Left lung (tissue), 10 donors: ENCODE results near the gene RFX2. TPM values are rescaled to one million over a fixed set of nuclear protein-coding genes. Genes with fewer than 3 reads are reported as not detected.
"Not testable (repeated sequence)": the region's sequence is repeated elsewhere in the genome, so short reads cannot be mapped to it uniquely, and the experiment has no call there.

Source experiments
- ATAC-seq: fragments of 200-7000 bp; cut with Tn5 transposase; one replicate; pipeline ENCODE4 v1.9.1; 2020; ENCODE audit warnings: moderate library complexity
- DNase-seq, 4 donors: peaks; one replicate each; pipeline ENCODE4 v3.0.0-alpha.2; 2013 to 2020
- H3K27ac ChIP-seq, 2 donors: fragments of 200-600 bp; sonication (generic) in 1 of 2; one replicate each; pipeline versions ENCODE4 v1.5.0 to v1.8.0; 2020 to 2021
- H3K27me3 ChIP-seq, 2 donors: fragments of 200-600 bp; sonication (generic) in 1 of 2; one replicate each; pipeline versions ENCODE4 v1.5.0 to v1.8.0; 2020 to 2021
- H3K36me3 ChIP-seq, 2 donors: fragments of 200-600 bp; sonication (generic) in 1 of 2; one replicate each; pipeline versions ENCODE4 v1.5.0 to v1.8.0; 2020 to 2021
- H3K4me1 ChIP-seq, 2 donors: fragments of 200-600 bp; one replicate each; pipeline ENCODE4 v1.8.0; 2021
- H3K4me3 ChIP-seq, 2 donors: fragments of 200-600 bp; sonication (generic) in 1 of 2; one replicate each; pipeline versions ENCODE4 v1.5.0 to v1.8.0; 2020 to 2021; ENCODE audit warnings: mild to moderate bottlenecking in 1 of 2
- H3K9me3 ChIP-seq, 2 donors: fragments of 200-600 bp; sonication (generic) in 1 of 2; one replicate each; pipeline versions ENCODE4 v1.5.0 to v1.8.0; 2020 to 2021
- CTCF ChIP-seq, 2 donors: fragments of 200-600 bp; sonication (generic) in 1 of 2; IDR thresholded peaks; one replicate each; pipeline versions ENCODE4 v1.5.0 to v1.8.0; 2021; ENCODE audit warnings: antibody characterized with exemption in 2 of 2
- intact Hi-C, 2 donors: fragments of 100-400 bp; cut with DNase I; formaldehyde crosslinking; loops; one replicate each; pipeline versions ENCODE4 v1.11.2 to v1.14.2; 2022
- polyA plus RNA-seq, 6 donors: library from polyadenylated mRNA; unstranded; fragments of 120-200 nt; gene quantifications; one replicate each; pipeline ENCODE4 v1.2.1, GENCODE V29; 2013; ENCODE audit not compliant: insufficient read length in 6 of 6
- total RNA-seq, 2 donors: library from RNA; stranded (reverse); fragmentation: NEBNext Ultra II Directional; extraction: Animal tissue kit (Norgen Biotek cat#: 25700); gene quantifications; one replicate each; pipeline ENCODE4 v1.2.1, GENCODE V29; 2021
- donor health status: DM: no; HTN: yes; CAD: no.
- donor health status: DM: no; HTN: no; CAD: no.

The RFX2 gene
- total and polyA plus RNA-seq, 8 donors = 12.7 to 18.8 (median 16.5) TPM

GRCh38 chr19:6006896-6007295 is 103.4 kb downstream of the RFX2 start:
- H3K4me1 ChIP-seq = no peaks in the 10 kb centered on the region
- no peaks in the 10 kb centered on the region for H3K27me3 ChIP-seq
- H3K36me3 ChIP-seq = peaks cover 0 to 84% of the 10 kb centered on the region in 2 donors
- peak in 1 of 4 donors; percentile 67 for DNase-seq
- no peak overlapping the region for H3K27ac ChIP-seq
- no peaks in the 10 kb centered on the region for H3K9me3 ChIP-seq
- no peak for ATAC-seq
- intact Hi-C loops = no loop called here
- no peak for TF ChIP-seq CTCF (IDR thresholded peaks at IDR 0.05)
- no peak overlapping the region for H3K4me3 ChIP-seq

GRCh38 chr19:6006070-6006446 is 104.2 kb downstream of the RFX2 start:
- H3K4me3 ChIP-seq, intact Hi-C loops, H3K4me1 ChIP-seq, ATAC-seq, H3K27me3 ChIP-seq, H3K9me3 ChIP-seq, H3K27ac ChIP-seq: not testable (repeated sequence)
- DNase-seq = peak in 1 of 4 donors; percentile 35
- H3K36me3 ChIP-seq = peaks cover 0 to 85% of the 10 kb centered on the region in 2 donors

- H3K4me1 ChIP-seq = no peaks in the 10 kb centered on the region
- TF ChIP-seq CTCF (IDR thresholded peaks at IDR 0.05) = no peak
- intact Hi-C loops = no loop called here
- no peak overlapping the region for H3K27ac ChIP-seq
- DNase-seq = peak in 1 of 4 donors; percentile 58
- ATAC-seq = no peak
- peaks cover 0 to 85% of the 10 kb centered on the region in 2 donors for H3K36me3 ChIP-seq
- no peaks in the 10 kb centered on the region for H3K9me3 ChIP-seq
- H3K27me3 ChIP-seq = no peaks in the 10 kb centered on the region
- H3K4me3 ChIP-seq = no peak overlapping the region
These were observed 104.8 kb downstream of the RFX2 start for GRCh38 chr19:6005321-6006069.

- no peaks in the 10 kb centered on the region for H3K4me1 ChIP-seq
- no peaks in the 10 kb centered on the region for H3K27me3 ChIP-seq
- ATAC-seq = no peak
- peaks cover 0 to 87% of the 10 kb centered on the region in 2 donors for H3K36me3 ChIP-seq
- no peak overlapping the region for H3K4me3 ChIP-seq
- no peaks in the 10 kb centered on the region for H3K9me3 ChIP-seq
- intact Hi-C loops = no loop called here
- peak in 1 of 4 donors; percentile 57 for DNase-seq
- H3K27ac ChIP-seq = no peak overlapping the region
- no peak for TF ChIP-seq CTCF (IDR thresholded peaks at IDR 0.05)
These were observed 106.3 kb downstream of the RFX2 start for GRCh38 chr19:6003976-6004375.

GRCh38 chr19:6002591-6002990 is 107.7 kb downstream of the RFX2 start:
- Histone ChIP-seq H3K9me3 (no peaks in the 10 kb centered on the region), H3K36me3 (peaks cover 0 to 86% of the 10 kb centered on the region in 2 donors), H3K27me3 (no peaks in the 10 kb centered on the region), H3K4me1 (no peaks in the 10 kb centered on the region), H3K27ac (no peak overlapping the region), H3K4me3 (no peak overlapping the region)
- DNase-seq (no peak), ATAC-seq (no peak)
- intact Hi-C loops = no loop called here
- TF ChIP-seq CTCF (IDR thresholded peaks at IDR 0.05) = no peak
